ACC112 (cell line): ENCODE data around the gene PACS1.

Experiments used
- H2AFZ ChIP-seq: fragments of 200-600 bp; sonication (generic); one replicate; pipeline ENCODE4 v1.6.0; 2017; ENCODE audit warnings: antibody characterized with exemption, low read length; ENCODE audit not compliant: unreplicated experiment
- H3K27ac ChIP-seq: fragments of 200-600 bp; sonication (generic); 2 replicates; pipeline ENCODE4 v1.5.1; 2014; ENCODE audit warnings: low read depth, mild to moderate bottlenecking, antibody characterized with exemption, low read length, moderate library complexity
- H3K27me3 ChIP-seq: fragments of 200-600 bp; sonication (generic); 2 replicates; pipeline ENCODE4 v1.6.1; 2014; ENCODE audit warnings: mild to moderate bottlenecking, antibody characterized with exemption, low read length, moderate library complexity, mixed read lengths; ENCODE audit not compliant: insufficient read depth
- H3K36me3 ChIP-seq: fragments of 200-600 bp; sonication (generic); 2 replicates; pipeline ENCODE4 v1.6.1; 2016; ENCODE audit warnings: mild to moderate bottlenecking, antibody characterized with exemption, low read length, moderate library complexity, mixed read lengths; ENCODE audit not compliant: insufficient read depth
- H3K4me1 ChIP-seq: fragments of 200-600 bp; sonication (generic); one replicate; pipeline ENCODE4 v1.6.1; 2016; ENCODE audit warnings: low read length, mixed read lengths; ENCODE audit not compliant: insufficient read depth, unreplicated experiment, control insufficient read depth
- H3K4me3 ChIP-seq: fragments of 200-600 bp; sonication (generic); 2 replicates; pipeline ENCODE4 v1.5.1; 2014; ENCODE audit warnings: mild to moderate bottlenecking, low read depth, low read length
- H3K79me2 ChIP-seq: fragments of 200-600 bp; sonication (generic); one replicate; pipeline ENCODE4 v1.6.0; 2016; ENCODE audit warnings: low read length; ENCODE audit not compliant: control insufficient read depth, unreplicated experiment, insufficient read depth

The PACS1 gene

DNA sequence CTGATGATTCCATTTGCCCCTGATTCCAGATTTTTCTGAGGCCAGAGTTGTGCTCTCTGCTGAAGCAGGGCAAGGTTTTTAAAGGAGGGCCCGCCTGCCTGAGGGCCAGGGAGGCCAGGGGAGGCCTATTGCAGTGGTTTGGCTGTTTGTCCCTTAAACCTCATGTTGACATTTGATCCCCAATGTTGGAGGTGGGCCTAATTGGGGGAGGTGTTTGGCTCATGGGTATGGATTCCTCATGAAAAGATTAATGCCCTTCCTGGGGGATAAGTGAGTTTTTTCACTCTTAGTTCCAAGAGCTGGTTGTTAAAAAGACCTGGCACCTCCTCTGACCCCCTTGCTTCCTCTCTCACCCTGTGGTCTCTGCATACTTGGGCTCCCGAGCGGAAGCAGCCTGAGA lies 30.3 kb upstream of the PACS1 start:
- no peaks in the 10 kb centered on the region for H3K36me3 ChIP-seq
- no peak overlapping the region for H3K27ac ChIP-seq
- H3K4me1 ChIP-seq: no peaks in the 10 kb centered on the region
- H2AFZ ChIP-seq: no peak overlapping the region
- H3K27me3 ChIP-seq: no peaks in the 10 kb centered on the region
- H3K79me2 ChIP-seq: no peaks in the 10 kb centered on the region
- H3K4me3 ChIP-seq: no peak overlapping the region

DNA sequence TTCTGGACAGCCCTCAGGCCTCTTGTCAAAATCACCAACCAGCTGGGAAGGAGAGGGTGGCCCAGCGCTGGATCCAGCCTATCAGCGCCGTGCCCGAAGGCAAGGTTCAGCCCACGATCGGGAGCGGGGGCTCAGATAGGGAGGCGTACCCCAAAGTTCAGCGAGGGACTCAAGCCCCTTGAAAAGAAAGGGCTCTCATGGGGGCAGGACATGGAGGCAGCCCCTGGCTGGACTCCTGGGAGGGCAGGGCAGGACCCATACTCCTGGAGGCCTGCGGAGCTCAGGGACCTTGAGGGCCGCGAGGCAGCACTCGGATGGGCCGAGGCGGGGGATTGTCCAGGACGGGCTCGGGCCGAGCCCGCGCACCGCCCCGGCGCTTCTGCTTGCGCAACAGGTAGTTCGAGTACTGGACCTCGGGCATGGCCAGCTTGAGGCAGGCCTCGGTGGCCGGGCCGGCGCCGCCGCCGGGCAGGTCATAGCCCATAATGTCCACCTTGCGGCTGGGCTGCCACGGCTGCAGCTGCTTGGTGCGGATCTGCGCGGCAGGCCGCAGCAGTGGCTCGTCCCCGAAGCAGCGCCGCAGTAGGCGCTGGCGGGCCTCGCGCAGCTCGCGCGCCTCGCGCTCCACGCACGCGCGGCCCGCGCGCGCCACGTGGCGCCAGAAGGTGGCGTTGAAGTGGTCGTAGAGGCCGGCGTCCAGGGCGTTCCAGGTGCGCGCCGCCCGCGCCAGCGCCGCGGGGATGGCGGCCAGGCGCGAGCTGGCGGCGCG lies 27.7 kb upstream of the PACS1 start:
- H3K4me1 ChIP-seq: no peaks in the 10 kb centered on the region
- no peak overlapping the region for H3K27ac ChIP-seq
- H3K79me2 ChIP-seq: no peaks in the 10 kb centered on the region
- H3K27me3 ChIP-seq: no peaks in the 10 kb centered on the region
- H3K36me3 ChIP-seq: no peaks in the 10 kb centered on the region
- no peak overlapping the region for H3K4me3 ChIP-seq
- no peak overlapping the region for H2AFZ ChIP-seq

DNA sequence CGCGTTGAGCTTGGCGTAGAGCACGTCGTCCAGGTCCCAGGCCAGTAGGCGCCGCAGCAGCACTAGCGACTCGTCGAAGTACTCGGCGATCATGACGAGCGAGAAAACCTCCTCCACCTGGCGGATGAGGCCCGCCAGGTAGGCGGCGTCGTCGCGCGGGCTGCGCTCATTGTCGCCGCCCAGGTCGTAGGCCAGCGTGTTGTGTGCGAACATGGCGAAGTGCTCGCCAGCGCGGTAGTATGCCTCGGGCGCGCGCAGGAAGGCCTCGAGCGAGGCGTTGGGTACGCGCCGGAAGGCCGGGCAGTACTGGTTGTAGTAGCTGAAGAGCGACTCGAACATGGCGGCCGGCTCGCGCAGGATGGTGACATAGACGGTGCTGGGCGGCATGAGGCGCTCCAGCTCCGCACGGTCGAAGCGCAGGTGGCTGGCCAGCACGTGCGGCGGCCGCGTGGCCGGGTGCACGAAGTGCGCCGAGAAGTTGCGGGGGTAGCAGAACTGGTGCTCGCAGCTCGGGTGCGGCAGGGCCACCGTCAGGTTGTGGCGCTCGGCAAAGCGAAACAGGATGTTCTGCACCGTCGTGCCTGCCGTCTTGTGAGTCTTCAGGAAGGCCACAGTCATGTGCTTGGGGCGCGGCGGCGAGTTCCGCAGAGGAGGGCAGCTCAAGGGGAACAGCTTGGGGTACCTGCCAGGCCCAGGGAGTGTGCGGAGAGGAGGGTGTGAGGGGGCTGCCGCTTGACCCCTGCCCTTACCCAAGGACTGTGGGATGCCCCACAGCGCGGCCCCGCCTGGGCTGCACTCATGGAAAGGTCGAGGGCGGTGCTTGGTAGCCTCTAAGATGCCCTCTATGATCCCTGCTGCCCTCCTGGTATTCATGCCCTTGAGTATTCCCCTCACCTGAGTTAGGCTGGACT lies 26.8 kb upstream of the PACS1 start:
- H3K4me1 ChIP-seq: no peaks in the 10 kb centered on the region
- H3K27ac ChIP-seq: no peak overlapping the region
- H2AFZ ChIP-seq: no peak overlapping the region

DNA sequence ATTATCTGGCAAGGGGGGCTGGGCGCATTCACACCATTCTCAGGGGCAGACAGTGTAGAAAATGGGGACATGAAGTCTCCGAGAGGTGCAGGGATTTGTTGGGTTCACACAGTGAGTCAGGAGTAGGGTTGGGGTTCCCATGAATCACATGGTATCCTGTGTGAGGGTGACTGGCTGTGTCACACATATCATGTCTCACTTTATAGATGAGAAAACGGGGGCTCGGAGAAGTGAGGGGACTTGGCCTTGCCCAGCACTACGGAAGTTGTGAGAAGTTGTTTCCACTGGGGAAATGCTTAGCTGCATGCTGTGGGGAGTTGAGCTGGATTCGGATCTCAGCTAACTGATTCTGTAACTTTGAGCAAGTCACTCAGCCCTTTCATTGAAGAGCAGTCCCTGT lies 25.3 kb upstream of the PACS1 start:
- Histone ChIP-seq H3K4me3 (no peak overlapping the region), H3K36me3 (no peaks in the 10 kb centered on the region), H3K79me2 (no peaks in the 10 kb centered on the region), H3K4me1 (no peaks in the 10 kb centered on the region), H2AFZ (no peak overlapping the region), H3K27me3 (no peaks in the 10 kb centered on the region), H3K27ac (no peak overlapping the region)

More for the DNA sequence above, 26.8 kb upstream of the PACS1 start:
- no peak overlapping the region for H3K4me3 ChIP-seq
- H3K27me3 ChIP-seq: no peaks in the 10 kb centered on the region
- no peaks in the 10 kb centered on the region for H3K79me2 ChIP-seq
- no peaks in the 10 kb centered on the region for H3K36me3 ChIP-seq

DNA sequence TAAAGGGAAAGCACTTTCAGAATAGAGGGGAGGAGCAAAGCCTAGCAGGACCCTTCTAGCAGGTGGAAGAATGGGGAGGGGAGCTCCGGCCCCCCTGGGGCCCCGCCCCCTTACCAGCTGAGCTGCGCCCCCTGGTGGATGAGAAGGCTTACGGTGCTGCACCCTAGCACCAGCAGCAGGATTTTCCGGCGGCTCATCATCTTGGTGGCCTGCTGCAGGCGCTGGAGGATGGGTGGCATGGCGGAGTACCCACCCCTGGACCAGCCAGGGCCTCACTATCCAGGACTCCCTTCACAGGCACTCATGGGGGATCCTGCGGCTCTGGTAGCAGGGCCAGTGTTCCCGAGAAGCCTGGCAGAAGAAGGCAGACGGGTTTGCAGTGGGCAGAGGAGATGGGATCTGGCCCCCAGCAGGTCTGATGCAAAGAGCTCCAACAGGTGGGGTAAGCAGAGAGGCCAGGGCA lies 24.9 kb upstream of the PACS1 start:
- Histone ChIP-seq H3K27me3 (no peaks in the 10 kb centered on the region), H3K4me3 (no peak overlapping the region)

DNA sequence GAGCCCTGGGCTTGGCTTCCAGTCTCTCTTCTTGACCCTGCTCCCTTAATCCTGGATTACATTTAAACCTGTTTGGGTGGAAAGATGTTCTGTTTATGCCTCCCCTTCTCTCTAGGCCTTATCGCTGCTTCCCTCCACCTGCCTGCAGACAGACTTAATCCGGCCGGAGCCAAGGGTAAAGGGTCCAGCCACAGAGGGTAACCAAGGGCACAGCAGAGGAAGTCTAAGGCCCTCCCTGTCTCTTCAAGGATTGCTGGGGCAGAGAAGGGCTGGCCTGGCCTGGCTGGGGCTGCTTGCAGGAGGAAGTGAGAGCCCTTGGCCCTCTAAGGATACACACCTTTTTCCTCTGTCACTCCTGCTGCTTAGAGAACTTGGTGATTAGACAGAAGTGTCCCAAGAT lies 23.2 kb upstream of the PACS1 start:
- no peak overlapping the region for H3K27ac ChIP-seq
- H3K4me3 ChIP-seq: no peak overlapping the region

More for the DNA sequence above, 24.9 kb upstream of the PACS1 start:
- Histone ChIP-seq H2AFZ (no peak overlapping the region), H3K36me3 (no peaks in the 10 kb centered on the region), H3K27ac (no peak overlapping the region), H3K79me2 (no peaks in the 10 kb centered on the region), H3K4me1 (no peaks in the 10 kb centered on the region)

DNA sequence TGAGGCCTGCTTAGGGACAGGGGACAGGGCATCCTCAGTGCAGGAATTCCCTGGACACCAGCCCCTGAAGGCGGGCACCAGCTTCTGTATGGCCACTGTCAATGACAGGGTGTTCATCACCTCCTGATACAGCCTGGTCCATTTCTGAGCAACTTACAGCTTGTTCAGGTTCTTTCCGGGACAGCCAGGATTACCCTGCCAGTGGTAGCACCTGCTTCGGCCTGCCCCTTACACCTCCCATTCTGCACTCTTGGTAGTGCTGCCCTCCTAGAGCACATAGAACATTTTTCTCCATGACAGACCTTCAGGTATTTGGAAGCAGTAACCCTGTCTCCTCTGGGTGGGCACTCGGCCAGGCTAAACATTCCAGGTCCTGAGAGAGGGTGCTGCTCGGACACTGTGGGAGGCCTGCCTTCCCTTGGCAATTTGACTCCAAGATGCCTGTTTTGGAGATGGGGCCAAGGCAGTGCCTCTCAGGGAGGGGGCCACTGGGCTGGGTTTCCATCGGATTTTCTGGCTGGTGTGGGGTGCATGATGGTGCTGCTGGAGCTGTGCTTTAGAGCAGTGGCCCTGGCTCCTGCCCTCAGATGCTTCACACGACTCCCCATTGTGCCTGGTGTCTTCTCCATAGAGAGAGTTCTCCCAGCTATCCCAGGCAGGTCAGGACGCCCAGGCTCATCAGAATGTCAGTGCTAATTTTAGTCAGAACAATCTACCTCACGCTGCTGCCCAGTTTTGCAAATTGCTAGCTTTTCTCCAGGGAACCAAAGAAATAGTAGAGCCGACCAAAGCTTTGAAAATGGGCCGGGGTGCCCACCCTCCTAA lies 22.3 kb upstream of the PACS1 start:
- H3K4me3 ChIP-seq: no peak overlapping the region
- no peak overlapping the region for H2AFZ ChIP-seq
- H3K27ac ChIP-seq: no peak overlapping the region
- H3K79me2 ChIP-seq: peaks cover 6% of the 10 kb centered on the region
- H3K27me3 ChIP-seq: no peaks in the 10 kb centered on the region
- H3K4me1 ChIP-seq: peaks cover 11% of the 10 kb centered on the region
- no peaks in the 10 kb centered on the region for H3K36me3 ChIP-seq

More for the DNA sequence above, 23.2 kb upstream of the PACS1 start:
- H3K36me3 ChIP-seq: no peaks in the 10 kb centered on the region
- H3K79me2 ChIP-seq: no peaks in the 10 kb centered on the region
- H3K4me1 ChIP-seq: peaks cover 11% of the 10 kb centered on the region
- H3K27me3 ChIP-seq: no peaks in the 10 kb centered on the region
- H2AFZ ChIP-seq: no peak overlapping the region

DNA sequence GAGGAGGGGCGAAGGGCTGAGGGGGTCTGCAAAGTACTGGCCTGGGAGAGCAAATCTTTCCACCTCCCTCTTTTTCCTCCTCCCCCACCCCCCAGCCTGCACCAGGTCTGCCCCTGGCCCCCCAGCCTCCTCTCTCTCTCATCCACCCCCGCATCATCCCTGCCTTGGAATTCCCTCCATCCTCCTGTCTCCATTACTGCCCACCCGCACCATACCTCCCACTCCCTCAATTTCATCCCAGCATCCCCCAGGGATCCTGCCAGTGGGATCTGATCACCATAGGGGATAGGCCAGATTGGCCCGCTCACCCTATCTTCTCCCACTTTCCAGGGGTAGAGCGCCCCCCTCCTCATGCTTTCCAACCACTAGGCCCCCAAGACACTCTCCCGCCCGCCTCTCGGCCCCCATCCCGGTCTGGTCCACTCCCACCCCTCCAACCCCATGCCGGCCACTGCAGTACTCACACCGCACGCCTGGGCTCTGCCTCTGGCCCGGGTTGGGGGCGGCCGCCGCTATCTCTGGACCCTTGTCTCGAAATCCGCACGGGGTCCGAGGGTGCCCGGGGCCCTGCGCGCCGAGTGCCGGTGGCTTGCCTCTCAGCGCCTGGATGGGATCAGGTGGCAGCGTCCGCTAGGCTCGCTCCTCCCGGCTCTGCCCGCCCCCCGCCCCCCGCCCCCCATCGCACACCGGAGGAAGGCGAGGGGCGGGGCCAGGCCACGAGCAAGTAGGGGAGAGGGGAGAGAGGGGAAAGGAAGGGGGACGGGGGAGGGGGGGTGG lies 21.3 kb upstream of the PACS1 start, which contains the start of gene GAL3ST3:
Gene GAL3ST3 (minus strand): TSS at position 615 of the 777 bp plus-strand sequence. CDS start 3,746 bp downstream, outside the sequence.
- no peak within 1 kb of the TSS for H3K4me3 ChIP-seq
- H3K27me3 ChIP-seq: no peaks in the 10 kb centered on the region
- no peak within 1 kb of the TSS for H3K27ac ChIP-seq
- no peaks in the 10 kb centered on the region for H3K36me3 ChIP-seq
- H3K4me1 ChIP-seq: peaks cover 18% of the 10 kb centered on the region
- H2AFZ ChIP-seq: no peak within 1 kb of the TSS
- peaks cover 16% of the 10 kb centered on the region for H3K79me2 ChIP-seq

DNA sequence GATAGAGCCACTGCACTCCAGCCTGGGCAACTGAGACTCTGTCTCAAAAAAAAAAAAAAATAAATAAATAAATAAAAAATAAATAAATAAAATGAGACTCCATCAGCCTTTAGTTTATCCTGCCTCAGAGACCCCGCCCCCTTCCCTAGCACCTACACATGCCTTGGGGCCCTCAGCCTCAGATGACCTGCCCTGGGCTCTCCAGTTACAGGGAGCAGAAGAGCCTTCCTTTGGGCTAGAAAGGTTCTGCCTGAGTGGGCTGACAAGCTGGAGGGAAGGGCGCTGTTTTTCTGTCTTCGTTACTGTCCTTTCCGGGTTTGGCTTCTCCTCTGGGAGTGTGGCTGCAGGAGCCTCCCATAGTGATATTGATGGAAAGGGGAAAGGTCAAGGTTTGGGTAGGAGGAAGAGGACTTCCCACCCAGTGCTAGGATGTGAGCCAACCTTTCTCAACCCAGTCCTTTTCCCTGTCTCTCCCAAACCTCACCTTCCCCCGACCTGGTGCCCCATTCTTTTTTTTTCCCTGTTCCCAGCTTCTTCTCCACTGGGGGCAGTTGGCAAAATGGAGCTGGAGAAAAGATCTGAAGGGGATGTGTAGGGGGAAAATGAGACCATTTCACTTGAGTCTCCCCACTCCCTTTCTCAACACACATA lies 19.4 kb upstream of the PACS1 start:
- Histone ChIP-seq H3K27me3 (no peaks in the 10 kb centered on the region), H3K36me3 (peaks cover 7% of the 10 kb centered on the region), H3K79me2 (peaks cover 33% of the 10 kb centered on the region), H3K4me1 (peaks cover 21% of the 10 kb centered on the region), H3K4me3 (peak overlapping the region; percentile 93), H2AFZ (no peak overlapping the region), H3K27ac (peak overlapping the region; percentile 76)
